BE2C (cell line): ENCODE data around the gene ATP1B4. TPM values are rescaled to one million over a fixed set of nuclear protein-coding genes. Genes with fewer than 3 reads are reported as not detected.

Experiments used
- DNase-seq: peaks from one replicate; pipeline ENCODE4 v3.0.0-alpha.2; 2020
- H3K27me3 ChIP-seq: fragments of 250-450 bp; sonication (Bioruptor Pico); 2 replicates; pipeline ENCODE4 v1.5.1; 2020; ENCODE audit warnings: mild to moderate bottlenecking
- H3K36me3 ChIP-seq: fragments of 250-450 bp; sonication (Bioruptor Pico); 2 replicates; pipeline ENCODE4 v1.5.1; 2020; ENCODE audit warnings: mild to moderate bottlenecking
- H3K4me1 ChIP-seq: fragments of 250-450 bp; sonication (Bioruptor Pico); 2 replicates; pipeline ENCODE4 v1.5.1; 2020
- H3K4me3 ChIP-seq: 2 replicates; pipeline ENCODE4 v1.5.1; 2011; ENCODE audit warnings: low read depth, low read length
- H3K9me3 ChIP-seq: fragments of 250-450 bp; sonication (Bioruptor Pico); 2 replicates; pipeline ENCODE4 v1.5.1; 2020
- polyA plus RNA-seq: library from polyadenylated mRNA; unstranded; fragments of >200 nt; gene quantifications from one replicate; pipeline ENCODE4 v1.2.1, GENCODE V29; 2012; ENCODE audit warnings: low read depth, missing spikeins; ENCODE audit not compliant: insufficient read length, insufficient read depth
- TF ChIP-seq, protein P1 (sequence below): IDR thresholded peaks from 2 replicates; pipeline ENCODE4 v1.5.1; 2012; ENCODE audit warnings: mild to moderate bottlenecking, low read depth, low read length

The ATP1B4 gene
- 0.12 TPM for polyA plus RNA-seq

DNA sequence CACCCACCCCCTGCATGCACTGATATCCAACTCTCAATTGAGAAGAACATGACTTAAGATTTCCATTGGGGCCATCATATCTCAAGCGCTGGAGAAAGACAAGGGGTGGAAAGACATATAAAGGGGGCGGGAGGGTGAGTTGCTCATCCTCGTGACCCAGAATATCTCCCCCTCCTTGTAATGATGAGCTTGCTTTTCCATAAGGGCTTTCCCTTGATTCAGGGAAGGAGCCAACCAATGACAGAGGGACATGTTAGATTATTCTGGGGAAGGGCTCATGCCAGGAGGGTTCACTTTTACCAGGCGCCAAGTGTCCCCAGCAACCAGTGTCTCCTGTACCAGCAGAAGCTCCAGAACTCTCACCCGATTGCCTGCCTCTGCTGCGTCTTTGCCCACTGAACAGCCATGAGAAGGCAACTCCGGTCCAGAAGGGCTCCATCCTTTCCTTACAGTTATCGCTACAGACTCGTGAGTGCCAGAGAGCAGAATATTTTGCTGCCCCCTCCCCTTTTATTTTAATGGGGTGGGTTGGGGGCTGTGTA is at the start of gene ATP1B4:
TSS of gene ATP1B4 (plus strand) at position 326 of the 542 bp plus-strand sequence. CDS start at position 406, 80 bp downstream.
- Histone ChIP-seq H3K36me3 (no peaks in the 10 kb centered on the region), H3K9me3 (no peaks in the 10 kb centered on the region), H3K4me3 (no peak within 1 kb of the TSS), H3K4me1 (no peaks in the 10 kb centered on the region), H3K27me3 (no peaks in the 10 kb centered on the region)
- no peak for DNase-seq
- TF ChIP-seq, protein P1, sequence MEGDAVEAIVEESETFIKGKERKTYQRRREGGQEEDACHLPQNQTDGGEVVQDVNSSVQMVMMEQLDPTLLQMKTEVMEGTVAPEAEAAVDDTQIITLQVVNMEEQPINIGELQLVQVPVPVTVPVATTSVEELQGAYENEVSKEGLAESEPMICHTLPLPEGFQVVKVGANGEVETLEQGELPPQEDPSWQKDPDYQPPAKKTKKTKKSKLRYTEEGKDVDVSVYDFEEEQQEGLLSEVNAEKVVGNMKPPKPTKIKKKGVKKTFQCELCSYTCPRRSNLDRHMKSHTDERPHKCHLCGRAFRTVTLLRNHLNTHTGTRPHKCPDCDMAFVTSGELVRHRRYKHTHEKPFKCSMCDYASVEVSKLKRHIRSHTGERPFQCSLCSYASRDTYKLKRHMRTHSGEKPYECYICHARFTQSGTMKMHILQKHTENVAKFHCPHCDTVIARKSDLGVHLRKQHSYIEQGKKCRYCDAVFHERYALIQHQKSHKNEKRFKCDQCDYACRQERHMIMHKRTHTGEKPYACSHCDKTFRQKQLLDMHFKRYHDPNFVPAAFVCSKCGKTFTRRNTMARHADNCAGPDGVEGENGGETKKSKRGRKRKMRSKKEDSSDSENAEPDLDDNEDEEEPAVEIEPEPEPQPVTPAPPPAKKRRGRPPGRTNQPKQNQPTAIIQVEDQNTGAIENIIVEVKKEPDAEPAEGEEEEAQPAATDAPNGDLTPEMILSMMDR: no peak

GRCh38 chrX:120315776-120316175 is 46.1 kb upstream of the ATP1B4 start:
- Histone ChIP-seq H3K36me3 (no peaks in the 10 kb centered on the region), H3K27me3 (peaks cover 5% of the 10 kb centered on the region), H3K4me3 (no peak overlapping the region), H3K9me3 (no peaks in the 10 kb centered on the region), H3K4me1 (no peaks in the 10 kb centered on the region)
- DNase-seq: no peak
- TF ChIP-seq, protein P1: no peak

DNA sequence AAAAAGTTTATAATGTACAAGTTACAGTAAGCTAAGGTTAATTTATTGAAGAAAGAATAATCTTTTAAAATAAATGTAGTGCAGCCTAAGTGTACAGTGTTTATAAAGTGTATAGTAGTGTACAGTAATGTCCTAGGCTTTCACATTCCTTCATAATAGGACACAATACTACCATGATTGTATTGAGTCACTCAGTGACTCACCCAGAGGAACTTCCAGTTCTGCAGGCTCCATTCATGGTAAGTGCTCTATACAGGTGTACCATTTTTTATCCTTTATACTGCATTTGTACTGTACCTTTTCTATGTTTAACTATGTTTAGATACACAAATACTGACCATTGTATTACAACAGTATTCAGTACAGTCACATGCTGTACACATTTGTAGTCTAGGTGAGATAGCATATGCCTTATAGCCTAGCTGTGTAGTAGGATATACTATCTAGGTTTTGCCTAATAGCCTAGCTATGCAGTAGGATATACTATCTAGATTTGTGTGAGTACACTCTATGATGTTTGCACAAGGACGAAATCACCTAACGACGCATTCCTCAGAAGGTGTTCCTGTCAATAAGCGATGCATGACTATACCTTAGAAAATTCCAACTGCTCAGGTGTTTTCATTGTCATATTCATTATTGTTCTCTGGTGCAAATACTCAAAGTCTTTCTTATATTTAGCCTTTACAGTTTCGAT is 45.2 kb upstream of the ATP1B4 start:
- no peaks in the 10 kb centered on the region for H3K27me3 ChIP-seq
- H3K9me3 ChIP-seq: no peaks in the 10 kb centered on the region
- H3K36me3 ChIP-seq: no peaks in the 10 kb centered on the region
- H3K4me1 ChIP-seq: no peaks in the 10 kb centered on the region
- H3K4me3 ChIP-seq: no peak overlapping the region
- no peak for DNase-seq
- TF ChIP-seq, protein P1: no peak

- no peak for DNase-seq
- no peaks in the 10 kb centered on the region for H3K4me1 ChIP-seq
- TF ChIP-seq, protein P1: no peak
- no peaks in the 10 kb centered on the region for H3K27me3 ChIP-seq
- H3K4me3 ChIP-seq: no peak overlapping the region
- no peaks in the 10 kb centered on the region for H3K36me3 ChIP-seq
- no peaks in the 10 kb centered on the region for H3K9me3 ChIP-seq
Measured at GRCh38 chrX:120318411-120318810, 43.5 kb upstream of the ATP1B4 start.

GRCh38 chrX:120321520-120322281 is 40.2 kb upstream of the ATP1B4 start:
- DNase-seq: no peak
- Histone ChIP-seq H3K4me3 (no peak overlapping the region), H3K27me3 (no peaks in the 10 kb centered on the region), H3K36me3 (no peaks in the 10 kb centered on the region), H3K9me3 (no peaks in the 10 kb centered on the region), H3K4me1 (no peaks in the 10 kb centered on the region)
- TF ChIP-seq, protein P1: no peak

- H3K4me3 ChIP-seq: no peak overlapping the region
Measured at GRCh38 chrX:120331116-120331515, 30.8 kb upstream of the ATP1B4 start.

More at GRCh38 chrX:120331116-120331515, 30.8 kb upstream of the ATP1B4 start:
- H3K27me3 ChIP-seq: no peaks in the 10 kb centered on the region
- TF ChIP-seq, protein P1: no peak
- H3K9me3 ChIP-seq: no peaks in the 10 kb centered on the region
- DNase-seq: no peak
- H3K4me1 ChIP-seq: no peaks in the 10 kb centered on the region
- H3K36me3 ChIP-seq: no peaks in the 10 kb centered on the region
